HG03025 (cell line): Measurements from ENCODE around the gene ASCC1.

Experiments used
- ATAC-seq: cut with Tn5 transposase; IDR thresholded peaks from one replicate; pipeline ENCODE4 v1.9.1; 2021; ENCODE audit warnings: mild to moderate bottlenecking, moderate library complexity; ENCODE audit not compliant: unreplicated experiment, low FRiP score

The ASCC1 gene

DNA sequence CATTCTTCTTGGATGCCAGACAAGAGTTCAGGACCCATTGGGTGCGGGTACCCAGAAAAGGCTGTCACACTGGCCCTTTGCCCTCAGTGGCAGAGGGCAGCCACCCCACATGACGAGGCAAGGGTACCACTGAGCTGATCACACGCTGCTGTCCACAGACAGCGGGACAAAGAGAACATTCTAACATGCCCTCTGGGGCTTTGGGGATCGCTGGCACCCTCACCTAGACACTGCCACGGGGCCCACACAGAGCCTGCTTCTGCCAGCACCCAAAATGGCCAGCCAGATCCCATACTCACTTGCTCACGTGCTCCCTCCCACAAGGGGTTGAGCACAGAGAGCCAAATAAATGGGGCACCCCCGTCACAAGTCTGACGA, 111.0 kb downstream of the ASCC1 start:
- no peak for ATAC-seq

DNA sequence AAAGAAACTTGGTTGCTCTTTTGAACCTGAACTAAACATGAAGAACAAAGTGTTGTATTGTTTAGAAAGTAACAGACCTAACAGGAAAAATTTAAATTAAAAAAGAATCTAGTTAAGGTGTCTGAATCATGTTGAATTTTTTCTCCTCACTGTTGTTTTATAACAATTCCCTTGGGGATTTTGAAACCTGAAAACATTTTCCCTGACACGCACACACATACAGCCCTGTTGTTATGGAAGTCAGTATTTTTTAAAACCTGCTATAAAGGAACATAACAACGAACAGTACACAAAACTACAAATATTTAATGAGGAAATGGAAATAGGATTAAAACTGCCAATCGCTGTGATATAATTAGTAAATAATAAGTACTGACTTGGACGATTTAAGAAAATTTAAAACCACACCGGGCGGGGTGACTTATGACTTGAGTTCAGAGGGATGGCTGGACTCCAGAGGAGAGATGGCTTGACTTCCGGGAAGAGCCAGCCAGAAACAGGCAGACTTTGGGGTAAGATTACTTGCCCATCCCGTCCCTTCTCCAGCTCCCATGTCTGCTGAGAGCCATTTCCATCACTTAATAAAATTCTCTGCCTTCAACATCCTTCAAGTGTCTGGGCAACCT, 111.5 kb downstream of the ASCC1 start:
- ATAC-seq = no peak

DNA sequence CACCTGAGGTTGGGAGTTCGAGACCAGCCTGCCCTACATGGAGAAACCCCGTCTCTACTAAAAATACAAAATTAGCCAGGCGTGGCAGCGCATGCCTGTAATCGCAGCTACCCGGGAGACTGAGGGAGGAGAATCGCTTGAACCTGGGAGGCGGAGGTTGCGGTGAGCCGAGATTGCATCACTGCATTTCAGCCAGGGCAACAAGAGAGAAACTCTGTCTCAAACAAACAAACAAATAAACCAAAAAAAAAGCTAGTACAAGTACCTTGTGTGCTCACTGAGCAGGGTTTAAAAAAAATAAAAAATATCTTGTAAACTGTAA, 116.5 kb downstream of the ASCC1 start:
- ATAC-seq = no peak

- ATAC-seq = no peak
Observed at GRCh38 chr10:72098836-72099599, 117.1 kb downstream of the ASCC1 start.

DNA sequence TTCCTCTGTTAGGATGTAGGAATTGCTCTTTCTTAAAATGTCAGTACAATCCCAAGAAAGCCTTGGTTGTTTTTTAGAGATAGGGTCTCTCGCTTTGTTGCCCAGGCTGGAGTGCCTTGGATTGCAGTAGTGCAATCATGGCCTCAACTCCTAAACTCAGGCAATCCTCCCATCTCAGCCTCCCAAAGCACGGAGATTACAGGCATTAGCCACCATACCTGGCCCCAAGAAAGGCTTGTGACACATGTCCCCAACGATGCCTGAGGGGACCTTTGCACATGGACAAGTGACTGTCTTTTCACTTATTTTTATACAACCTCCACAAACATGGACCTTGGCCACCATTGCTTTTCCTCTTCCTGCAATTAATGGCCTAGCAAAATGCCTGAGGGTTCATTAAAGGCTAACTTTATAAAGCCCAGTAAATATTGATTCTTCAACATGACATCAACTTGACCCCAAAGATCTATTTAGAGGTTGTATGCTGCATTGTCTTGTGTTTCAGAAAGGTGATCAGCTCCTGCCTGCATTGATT, 117.7 kb downstream of the ASCC1 start:
- ATAC-seq = no peak

DNA sequence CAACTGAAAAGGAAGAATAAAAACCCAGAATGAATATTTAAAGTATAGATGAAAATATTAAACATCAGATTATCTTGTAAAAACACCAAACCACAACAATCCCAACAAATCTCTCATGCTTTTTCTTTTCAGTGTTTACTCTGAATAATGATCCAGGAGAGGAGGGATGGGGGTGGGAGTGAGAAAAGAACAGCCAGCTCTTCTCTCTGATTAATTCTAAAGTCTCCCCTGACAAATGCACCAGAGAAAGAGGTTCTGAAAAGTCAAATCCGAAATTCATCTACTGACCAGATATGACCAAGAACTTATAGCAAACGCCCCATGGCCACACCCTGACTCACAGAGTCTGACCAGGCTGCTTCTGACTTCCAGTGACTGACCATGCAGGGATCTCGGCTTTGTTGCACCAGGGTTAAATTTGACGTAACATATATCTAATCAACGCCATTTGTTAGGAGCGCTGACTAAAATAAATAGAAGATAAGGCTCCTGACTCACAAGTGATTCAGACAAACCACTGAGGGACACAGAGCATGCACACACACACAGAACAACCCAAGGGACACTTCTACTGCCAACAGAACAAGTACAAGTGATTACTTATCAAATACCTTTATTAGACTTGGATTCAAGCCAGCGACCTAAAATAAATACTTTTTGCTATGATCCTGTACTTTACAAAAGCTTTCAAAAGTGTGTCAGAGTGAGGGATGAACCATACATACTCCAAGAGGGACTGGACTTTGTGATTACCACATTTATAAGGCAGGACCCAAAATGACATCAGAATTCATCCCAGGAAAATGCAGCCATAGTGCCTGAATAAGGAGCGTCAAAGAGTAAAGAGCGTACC, 118.4 kb downstream of the ASCC1 start:
- ATAC-seq = no peak

- ATAC-seq = no peak
Observed at GRCh38 chr10:72096115-72097000, 119.7 kb downstream of the ASCC1 start.

- no peak for ATAC-seq
Observed at GRCh38 chr10:72095195-72095594, 120.9 kb downstream of the ASCC1 start.

GRCh38 chr10:72094574-72094973, 121.5 kb downstream of the ASCC1 start:
- no peak for ATAC-seq

DNA sequence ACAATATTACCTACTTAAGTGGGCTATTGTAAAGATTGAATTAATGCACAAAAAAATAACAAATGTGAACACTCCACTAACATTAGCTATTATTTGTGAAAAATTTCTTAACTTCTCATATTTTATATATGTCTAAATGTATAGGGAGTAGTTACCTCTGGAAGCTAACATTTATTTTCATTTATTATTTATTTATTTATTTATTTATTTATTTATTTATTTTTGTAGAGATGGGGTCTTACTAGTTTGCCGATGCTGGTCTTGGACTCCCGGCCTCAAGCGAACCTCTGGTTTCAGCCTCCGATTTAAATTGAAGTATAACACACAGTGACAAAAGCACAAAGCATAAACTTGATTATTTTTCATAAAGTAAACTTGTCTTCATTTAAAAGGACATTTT, 122.6 kb downstream of the ASCC1 start:
- no peak for ATAC-seq

DNA sequence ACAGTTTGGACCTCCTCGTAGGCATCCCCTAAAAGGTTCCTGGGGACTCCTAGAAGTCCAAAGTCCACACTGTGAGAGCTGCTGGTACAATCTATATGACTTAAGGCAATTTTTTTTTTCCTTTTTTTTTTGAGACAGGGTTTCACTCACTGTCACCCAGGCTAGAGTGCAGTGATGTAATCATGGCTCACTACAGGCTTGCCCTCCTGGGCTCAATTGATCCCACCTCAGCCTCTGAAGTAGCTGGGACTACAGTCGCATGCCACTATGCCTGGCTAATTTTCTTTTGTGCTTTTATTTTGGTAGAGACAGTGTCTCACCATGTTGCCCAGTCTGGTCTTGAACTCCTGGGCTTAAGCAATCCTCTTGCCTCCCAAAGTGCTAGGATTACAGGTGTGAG, 123.1 kb downstream of the ASCC1 start:
- no peak for ATAC-seq

GRCh38 chr10:72092171-72092924, 123.7 kb downstream of the ASCC1 start:
- ATAC-seq = no peak

DNA sequence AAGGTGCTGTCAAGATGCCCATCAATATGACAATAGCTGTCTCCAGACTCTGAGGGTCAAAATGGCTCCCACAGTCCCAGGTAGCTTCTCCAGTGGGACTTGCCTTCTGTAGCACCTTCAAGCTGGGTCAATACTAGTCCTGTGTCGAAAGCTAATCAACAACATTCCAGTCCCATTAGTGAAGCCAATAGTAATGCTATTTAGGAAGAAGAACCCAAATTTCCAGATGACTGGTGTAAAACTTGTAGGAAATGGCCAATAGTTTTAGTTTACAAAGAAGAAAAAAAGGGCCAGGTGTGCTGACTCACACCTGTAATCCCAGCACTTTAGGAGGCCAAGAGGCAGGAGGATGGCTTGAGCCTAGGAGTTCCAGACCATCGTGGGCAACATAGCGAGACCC, 125.8 kb downstream of the ASCC1 start:
- no peak for ATAC-seq

DNA sequence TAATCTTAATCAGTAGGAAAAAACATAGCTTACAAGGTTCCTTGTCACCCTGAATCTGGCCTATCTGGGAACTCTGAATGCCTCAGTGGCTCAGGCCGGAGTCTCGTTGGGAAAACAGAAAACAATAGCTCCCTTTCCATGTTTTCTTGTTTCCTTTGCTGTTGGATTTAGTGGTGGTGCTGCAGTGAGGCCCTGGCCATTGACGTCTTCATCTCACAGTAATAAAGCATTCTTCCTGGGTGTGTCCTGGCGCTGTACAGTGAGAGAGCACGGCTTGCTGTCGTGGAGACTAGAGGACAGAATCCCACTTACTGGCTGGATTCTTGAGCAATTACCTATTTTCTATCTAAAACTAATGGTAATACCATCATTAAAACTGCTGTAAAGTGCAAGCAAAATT, 126.5 kb downstream of the ASCC1 start:
- no peak for ATAC-seq

DNA sequence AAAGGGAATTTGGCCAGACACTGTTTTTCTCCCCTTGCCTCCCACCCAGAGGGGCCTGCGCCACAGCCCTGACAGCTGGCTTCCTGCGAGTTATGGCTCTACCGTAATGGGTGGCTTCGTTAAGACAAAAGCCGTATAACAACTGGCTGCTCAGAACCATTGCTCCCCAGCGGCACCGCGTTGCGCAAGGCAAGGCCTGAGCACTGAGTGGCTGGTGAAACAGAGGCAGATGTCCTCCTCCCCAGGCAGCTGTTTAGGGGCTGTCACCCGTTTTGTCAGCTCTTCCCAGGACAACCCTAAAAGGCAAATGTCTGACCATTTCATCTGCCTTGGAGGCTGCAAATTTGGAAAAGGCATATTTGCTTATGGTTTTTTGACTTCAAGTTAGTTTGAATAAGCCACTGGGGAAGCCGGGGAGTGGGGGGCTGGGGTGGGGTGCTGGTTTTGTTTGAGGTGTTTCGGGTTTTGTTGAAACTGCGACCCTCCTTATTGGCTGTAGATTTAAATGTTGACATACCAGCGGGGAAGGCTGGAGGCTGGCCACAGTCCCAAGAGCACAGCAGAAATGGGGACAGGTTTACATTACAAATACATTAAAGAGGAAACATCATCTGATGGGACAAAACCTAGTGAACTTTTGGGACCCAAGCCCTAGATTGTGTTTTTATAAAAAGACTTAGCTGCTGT, 127.0 kb downstream of the ASCC1 start:
- no peak for ATAC-seq

DNA sequence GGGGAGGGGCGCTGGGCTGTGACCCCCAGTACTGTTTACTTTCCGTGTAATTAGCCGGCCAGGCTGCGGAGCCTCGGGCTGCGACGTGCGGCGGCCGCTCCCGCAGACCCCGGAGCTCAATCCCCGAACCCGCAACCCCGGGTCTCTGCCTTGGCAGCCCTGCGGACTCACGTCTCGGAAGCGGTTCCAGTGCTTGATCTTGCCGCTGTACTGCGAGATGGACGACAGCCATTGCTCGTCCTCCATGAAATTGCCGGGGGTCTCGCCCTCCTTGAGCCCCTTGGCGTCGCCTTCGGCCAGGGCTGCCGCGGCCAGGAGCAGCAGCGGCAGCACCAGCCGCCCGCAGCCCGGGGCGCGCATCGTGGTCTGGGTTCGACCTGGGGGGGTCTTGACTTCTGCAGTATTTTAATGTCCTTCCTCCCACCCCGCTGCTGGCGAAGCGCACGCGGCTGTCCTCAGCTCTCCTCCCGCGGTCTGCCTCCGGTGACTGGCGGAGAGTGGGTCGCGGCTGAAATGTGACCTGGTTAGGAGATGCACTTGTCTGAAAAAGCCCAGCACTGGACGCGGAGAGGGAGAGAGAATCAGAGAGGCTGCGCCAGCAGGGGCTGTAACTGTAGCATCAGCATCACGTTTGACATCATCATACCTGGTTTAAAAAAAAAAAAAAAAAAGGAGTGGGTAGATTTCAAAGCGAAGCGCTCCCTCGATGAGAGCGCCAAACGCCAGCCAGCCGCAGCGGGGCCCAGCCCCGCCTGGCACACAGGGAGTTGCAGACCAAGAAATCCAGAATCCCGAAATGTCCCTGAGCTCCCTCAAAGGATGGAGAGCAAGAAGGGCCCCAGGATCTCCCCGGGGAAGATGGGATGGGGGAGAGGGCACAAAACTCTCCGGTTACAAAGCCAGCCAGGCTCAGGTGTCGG, 127.8 kb downstream of the ASCC1 start, which contains the start of gene SPOCK2:
Gene SPOCK2 (minus strand): TSS at position 583 of the 920 bp plus-strand sequence. CDS start 223 bp downstream, at position 360.
- no peak for ATAC-seq

DNA sequence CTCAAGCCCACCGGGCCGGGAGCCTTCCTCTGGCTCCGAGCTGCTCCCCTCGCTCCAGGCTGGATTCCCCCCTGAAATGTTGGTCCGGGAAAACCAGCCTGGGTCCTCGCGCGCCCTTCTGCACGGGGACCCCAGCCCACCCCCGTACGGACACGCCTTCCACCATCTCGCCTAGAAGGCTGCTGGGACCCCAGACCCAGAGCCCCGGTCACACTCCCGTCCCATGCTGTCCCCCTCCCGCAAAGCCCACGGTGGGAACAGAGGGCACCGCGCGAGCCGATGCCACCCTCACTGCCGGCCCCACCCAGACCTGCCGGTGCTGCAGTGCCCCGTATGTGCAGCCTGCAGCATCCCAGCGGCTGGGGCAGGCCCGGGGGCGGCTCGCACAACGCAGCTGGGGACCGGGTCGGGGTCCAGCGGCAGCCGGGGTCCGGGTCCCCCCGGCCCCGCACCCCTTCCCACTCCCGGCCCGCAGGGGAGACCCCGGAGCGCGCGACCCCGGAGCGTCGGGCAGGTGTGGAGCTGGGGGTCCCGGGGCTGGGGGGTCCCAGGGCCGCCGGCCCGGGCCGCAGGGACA, 128.6 kb downstream of the ASCC1 start:
- no peak for ATAC-seq
